Measurements from ENCODE around the gene LUC7L2.

DNA sequence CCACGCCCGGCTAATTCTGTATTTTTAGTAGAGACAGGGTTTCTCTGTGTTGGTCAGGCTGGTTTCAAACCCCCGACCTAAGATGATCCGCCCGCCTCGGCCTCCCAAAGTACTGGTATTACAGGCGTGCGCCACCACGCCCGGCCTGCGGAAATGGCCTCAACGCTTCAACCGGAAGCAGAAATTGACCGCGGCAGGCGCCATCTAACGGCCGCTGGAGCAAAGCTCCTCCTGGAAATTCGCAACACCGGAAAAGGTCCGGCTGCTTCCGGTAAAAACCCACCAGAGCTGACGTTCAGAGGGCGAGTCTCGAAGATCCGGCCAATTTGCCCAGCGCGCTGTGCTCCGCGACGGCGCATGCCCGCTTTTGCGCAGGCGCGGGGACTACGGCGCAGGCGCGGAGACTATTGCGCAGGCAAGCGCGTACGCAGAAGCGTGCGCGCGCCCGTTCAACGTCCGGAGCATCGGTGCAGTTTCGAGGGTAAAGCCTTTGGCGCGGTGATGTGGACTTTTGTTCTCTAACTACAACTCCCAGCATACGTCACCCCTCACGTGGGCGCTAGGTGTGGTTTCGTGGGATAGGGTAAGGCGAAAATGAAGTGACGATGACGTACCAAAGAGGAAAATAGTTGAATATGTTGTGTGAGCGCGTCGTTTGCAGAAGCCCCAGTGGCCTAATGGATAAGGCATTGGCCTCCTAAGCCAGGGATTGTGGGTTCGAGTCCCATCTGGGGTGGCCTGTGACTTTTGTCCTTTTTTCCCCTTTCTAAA is 19.5 kb upstream of the LUC7L2 start:
- TF ChIP-seq POLR2AphosphoS5 (IDR thresholded peaks at IDR 0.05; ENCODE audit: low read depth, low read length) (0 out of 2 replicates have a peak, but pooled peaks have one; percentile 8), POLR2A (IDR thresholded peaks at IDR 0.05; ENCODE audit: low read depth, low read length) (no peak; the same call in 1 of the 2 replicates), TAF1 (IDR thresholded peaks at IDR 0.05; ENCODE audit: borderline replicate concordance, low read depth, low read length) (0 out of 2 replicates have a peak, but pooled peaks have one; percentile 56)
